IMR-90 (cell line): ENCODE data around the gene BUB1. TPM values are rescaled to one million over a fixed set of nuclear protein-coding genes. Genes with fewer than 3 reads are reported as not detected.
"Not testable (repeated sequence)": the region's sequence is repeated elsewhere in the genome, so short reads cannot be mapped to it uniquely, and the experiment has no call there.

Experiments used
- ATAC-seq: fragments of 200-7000 bp; cut with Tn5 transposase; 2 replicates; pipeline ENCODE4 v1.9.1; 2020; ENCODE audit warnings: low read depth, mild to moderate bottlenecking, moderate library complexity
- BruUV-seq: library from RNA; stranded (reverse); fragments of 400-500 nt; replicated peaks from 2 replicates; lab custom pipeline; 2021; lab: Mats Ljungman, UMichigan
- CTCF ChIA-PET: fragments of 300-600 bp; formaldehyde crosslinking; extraction: SDS; loops from one replicate; lab custom pipeline; 2021; ENCODE audit warnings: antibody characterized with exemption; lab: Yijun Ruan, JAX
- POLR2A ChIA-PET: fragments of 300-600 bp; sonication (Branson Sonifier 250); formaldehyde crosslinking; loops from one replicate; lab custom pipeline; 2022; ENCODE audit warnings: antibody characterized with exemption; ENCODE audit not compliant: unreplicated experiment; lab: Charles Lee
- DNase-seq: peaks from one replicate; pipeline ENCODE4 v3.0.0; 2013
- H2AFZ ChIP-seq: replicated peaks from 2 replicates; pipeline ENCODE3; 2013; ENCODE audit warnings: low read length, mild to moderate bottlenecking; ENCODE audit not compliant: poor library complexity
- H2AK5ac ChIP-seq: 2 replicates; pipeline ENCODE4 v1.6.1; 2013; ENCODE audit warnings: low read depth, low read length, inconsistent platforms
- H2AK9ac ChIP-seq: replicated peaks from 2 replicates; pipeline ENCODE3; 2013; ENCODE audit warnings: mild to moderate bottlenecking, low read depth, low read length, moderate library complexity; ENCODE audit not compliant: poor library complexity
- H2BK120ac ChIP-seq: 2 replicates; pipeline ENCODE4 v1.6.1; 2013; ENCODE audit warnings: low read depth, low read length, inconsistent platforms
- H2BK15ac ChIP-seq: 3 replicates; pipeline ENCODE4 v1.6.1; 2013; ENCODE audit warnings: low read depth, low read length, inconsistent platforms
- H2BK20ac ChIP-seq: 2 replicates; pipeline ENCODE4 v1.6.1; 2013; ENCODE audit warnings: low read depth, mild to moderate bottlenecking, inconsistent platforms, low read length, moderate library complexity
- H2BK5ac ChIP-seq: 2 replicates; pipeline ENCODE4 v1.6.1; 2013; ENCODE audit warnings: mild to moderate bottlenecking, low read depth, low read length, inconsistent platforms; ENCODE audit not compliant: poor library complexity, severe bottlenecking
- H3K14ac ChIP-seq: replicated peaks from 2 replicates; pipeline ENCODE4 v1.6.1; 2013; ENCODE audit warnings: low read depth, low read length, inconsistent platforms
- H3K18ac ChIP-seq: 2 replicates; pipeline ENCODE4 v1.6.1; 2013; ENCODE audit warnings: low read depth, low read length, control low read depth
- H3K23ac ChIP-seq: 2 replicates; pipeline ENCODE4 v1.6.1; 2013; ENCODE audit warnings: low read depth, low read length, inconsistent platforms
- H3K27ac ChIP-seq: 2 replicates; pipeline ENCODE4 v1.5.1; 2013; ENCODE audit warnings: mild to moderate bottlenecking, control low read depth, low read length; ENCODE audit not compliant: insufficient read depth
- H3K27me3 ChIP-seq: 2 replicates; pipeline ENCODE4 v1.6.1; 2013; ENCODE audit warnings: low read length; ENCODE audit not compliant: control insufficient read depth, insufficient read depth
- H3K36me3 ChIP-seq: 2 replicates; pipeline ENCODE4 v1.6.1; 2013; ENCODE audit warnings: low read length, mixed read lengths; ENCODE audit not compliant: control insufficient read depth, insufficient read depth
- H3K4ac ChIP-seq: 2 replicates; pipeline ENCODE4 v1.6.1; 2013; ENCODE audit warnings: low read depth, low read length, inconsistent platforms
- H3K4me1 ChIP-seq: 2 replicates; pipeline ENCODE4 v1.6.1; 2013; ENCODE audit warnings: low read length, mixed read lengths; ENCODE audit not compliant: control insufficient read depth, insufficient read depth
- H3K4me2 ChIP-seq: 2 replicates; pipeline ENCODE4 v1.6.1; 2013; ENCODE audit warnings: low read depth, mild to moderate bottlenecking, control low read depth, low read length, moderate library complexity
- H3K4me3 ChIP-seq: 2 replicates; pipeline ENCODE4 v1.5.1; 2013; ENCODE audit warnings: low read depth, mild to moderate bottlenecking, control low read depth, low read length, moderate library complexity; ENCODE audit not compliant: insufficient read depth
- H3K56ac ChIP-seq: 2 replicates; pipeline ENCODE4 v1.6.1; 2013; ENCODE audit warnings: low read length, inconsistent platforms; ENCODE audit not compliant: insufficient read depth; ENCODE audit errors: extremely low read depth
- H3K79me1 ChIP-seq, 2 experiments: 2 replicates each; pipeline ENCODE4 v1.6.1; 2013; ENCODE audit warnings: low read length in 2 of 2, inconsistent platforms in 1 of 2, low read depth in 1 of 2
- H3K9ac ChIP-seq: 2 replicates; pipeline ENCODE4 v1.6.1; 2013; ENCODE audit warnings: low read depth, low read length, control low read depth
- H3K9me1 ChIP-seq: 2 replicates; pipeline ENCODE4 v1.6.1; 2013; ENCODE audit warnings: low read length, inconsistent platforms; ENCODE audit not compliant: insufficient read depth
- H3K9me3 ChIP-seq: 2 replicates; pipeline ENCODE4 v1.6.1; 2013; ENCODE audit warnings: low read length; ENCODE audit not compliant: control insufficient read depth, insufficient read depth
- H4K20me1 ChIP-seq: 2 replicates; pipeline ENCODE4 v1.6.1; 2013; ENCODE audit warnings: low read length, inconsistent platforms; ENCODE audit not compliant: insufficient read depth
- H4K5ac ChIP-seq: 2 replicates; pipeline ENCODE4 v1.6.1; 2013; ENCODE audit warnings: mild to moderate bottlenecking, low read depth, low read length, control low read depth
- H4K8ac ChIP-seq, 2 experiments: 2 replicates each; pipeline ENCODE4 v1.6.1; 2013; ENCODE audit warnings: low read depth in 2 of 2, low read length in 2 of 2, control low read depth in 1 of 2, inconsistent platforms in 1 of 2
- H4K91ac ChIP-seq: 2 replicates; pipeline ENCODE4 v1.6.1; 2013; ENCODE audit warnings: low read depth, low read length, inconsistent platforms; ENCODE audit not compliant: insufficient read depth
- CHD1 ChIP-seq: IDR thresholded peaks from 2 replicates; pipeline ENCODE4 v1.6.1; 2012; ENCODE audit warnings: low read depth, low read length, improper control_type of control experiment
- RAD21 ChIP-seq: IDR thresholded peaks from 2 replicates; pipeline ENCODE4 v1.6.1; 2012; ENCODE audit warnings: low read length, improper control_type of control experiment
- RCOR1 ChIP-seq: IDR thresholded peaks from 2 replicates; pipeline ENCODE4 v1.6.1; 2012; ENCODE audit warnings: mild to moderate bottlenecking, low read length, improper control_type of control experiment; ENCODE audit not compliant: insufficient replicate concordance
- WGBS, 2 experiments: methylation state at CpG; one replicate each; pipeline versions ENCODE4 v1.1.5 to v1.1.7; 2013; ENCODE audit warnings: missing lambda C conversion rate in 2 of 2; ENCODE audit not compliant: insufficient read length in 1 of 2; ENCODE audit errors: extremely low coverage in 2 of 2; 5-methylcytosine and 5-hydroxymethylcytosine counted together
- dilution Hi-C: fragments of 300-500 bp; cut with HindIII; formaldehyde crosslinking; loops from one replicate; pipeline ENCODE4 v1.14.3; 2018; ENCODE audit warnings: low sequenced_read_pairs; ENCODE audit not compliant: unreplicated experiment
- in situ Hi-C: fragments of 300-500 bp; cut with MboI; formaldehyde crosslinking; loops from 3 replicates; pipeline ENCODE4 v1.14.3; 2019; ENCODE audit warnings: low sequenced_read_pairs, inconsistent platforms, mixed read lengths
- intact Hi-C: fragments of 100-400 bp; cut with micrococcal nuclease; formaldehyde crosslinking; loops from 2 replicates; pipeline ENCODE4 v1.10.0; 2022
- polyA plus RNA-seq, 3 experiments: library from polyadenylated mRNA; depleted of rRNA; stranded (reverse); fragments of >200 nt; gene quantifications; 2 replicates each; pipeline ENCODE4 v1.2.3, GENCODE V29; 2012; ENCODE audit warnings: low replicate concordance in 1 of 3
- total RNA-seq: library from RNA; depleted of rRNA; stranded (reverse); fragments of >200 nt; gene quantifications from 2 replicates; pipeline ENCODE4 v1.2.3, GENCODE V29; 2012

Gene BUB1
- total and polyA plus RNA-seq, 2 of the 4 experiments (the other 2 are of a cell fraction) = 19.6 to 43.4 TPM

GRCh38 chr2:110702514-110703380, 24.9 kb upstream of the BUB1 start:
- no peak overlapping the region for H3K4me2 ChIP-seq
- H3K18ac ChIP-seq = no peak overlapping the region
- H2AFZ ChIP-seq = no peak overlapping the region
- no peak overlapping the region for H2AK9ac ChIP-seq
- ATAC-seq (no peak), DNase-seq (no peak)
- no peaks in the 10 kb centered on the region for H3K36me3 ChIP-seq
- H3K79me1 ChIP-seq = no peaks in the 10 kb centered on the region
- H4K91ac ChIP-seq = no peak overlapping the region
- H3K27ac ChIP-seq = no peak overlapping the region
- no peak overlapping the region for H3K4ac ChIP-seq
- H3K23ac ChIP-seq = no peak overlapping the region
- no TSS peak for BruUV-seq
- no peaks in the 10 kb centered on the region for H3K4me1 ChIP-seq
- H4K8ac ChIP-seq = no peak overlapping the region
- H3K9me3 ChIP-seq = no peaks in the 10 kb centered on the region
- no peak overlapping the region for H2BK120ac ChIP-seq
- ChIA-PET CTCF (no interaction called here), POLR2A (no interaction called here)
- no peaks in the 10 kb centered on the region for H3K9me1 ChIP-seq
- H2AK5ac ChIP-seq = no peak overlapping the region
- WGBS, 2 experiments = no CpG with 5 or more reads among the region's 2 CpGs
- no peak overlapping the region for H3K9ac ChIP-seq
- H4K5ac ChIP-seq = no peak overlapping the region
- H3K56ac ChIP-seq = no peak overlapping the region
- H2BK5ac ChIP-seq = no peak overlapping the region
- TF ChIP-seq RAD21 (no peak), CHD1 (no peak), RCOR1 (no peak)
- H3K4me3 ChIP-seq = no peak overlapping the region
- no peak overlapping the region for H2BK20ac ChIP-seq
- no peak overlapping the region for H3K14ac ChIP-seq
- intact Hi-C loops (no loop called here), dilution Hi-C loops (no loop called here), in situ Hi-C loops (no loop called here)
- no peak overlapping the region for H2BK15ac ChIP-seq
- H3K27me3 ChIP-seq = peaks cover 21% of the 10 kb centered on the region
- H4K20me1 ChIP-seq = no peaks in the 10 kb centered on the region

DNA sequence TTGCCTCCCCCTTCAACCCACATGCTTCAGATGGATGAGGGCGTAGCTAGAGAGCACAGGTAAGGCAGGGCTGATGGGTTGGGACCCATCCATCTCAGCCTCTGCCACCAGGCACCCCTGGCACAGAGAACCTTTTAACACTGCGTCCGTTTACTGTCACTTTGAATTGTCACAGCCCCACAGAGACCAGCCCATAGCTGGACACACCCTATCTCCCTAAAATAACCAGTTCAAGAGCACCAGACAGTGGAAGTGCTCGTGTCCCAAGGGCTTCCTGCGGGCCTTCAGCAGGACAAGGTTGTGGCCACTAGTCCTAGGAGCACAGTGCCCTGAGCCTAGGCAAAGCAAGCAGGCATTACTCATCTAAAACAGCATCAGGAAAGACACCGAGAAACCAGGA, 20.4 kb upstream of the BUB1 start:
- H3K23ac ChIP-seq, H2BK20ac ChIP-seq, H3K4ac ChIP-seq, BruUV-seq, H3K9ac ChIP-seq, H3K36me3 ChIP-seq, H2BK5ac ChIP-seq, H3K79me1 ChIP-seq, H3K4me1 ChIP-seq, POLR2A ChIA-PET, H3K9me3 ChIP-seq, ATAC-seq, H3K56ac ChIP-seq, H2AK5ac ChIP-seq, H3K9me1 ChIP-seq, H3K27ac ChIP-seq, H3K4me2 ChIP-seq, H4K91ac ChIP-seq, intact Hi-C loops, dilution Hi-C loops, H2BK120ac ChIP-seq, H4K8ac ChIP-seq, H3K14ac ChIP-seq, H2AFZ ChIP-seq, H3K18ac ChIP-seq, DNase-seq, in situ Hi-C loops, H4K5ac ChIP-seq, H2AK9ac ChIP-seq, H4K20me1 ChIP-seq, H3K4me3 ChIP-seq, CTCF ChIA-PET, H2BK15ac ChIP-seq: not testable (repeated sequence)
- no CpG with 5 or more reads among the region's 6 CpGs for WGBS, 2 experiments
- H3K27me3 ChIP-seq = peaks cover 31% of the 10 kb centered on the region
